ENCODE results near the gene SLC1A2. TPM values are rescaled to one million over a fixed set of nuclear protein-coding genes. Genes with fewer than 3 reads are reported as not detected.

SLC1A2 gene
- total and polyA plus RNA-seq, 2 experiments from 2014 or later = 0.70 to 2.8 TPM

- no peaks in the 10 kb centered on the region for H3K9me2 ChIP-seq (ENCODE audit: insufficient read depth)
- no peak for DNase-seq (ENCODE audit: low spot score)
- H3K4me3 Mint-ChIP-seq = no peak overlapping the region
- H3K4me3 ChIP-seq = no peak overlapping the region
- no peaks in the 10 kb centered on the region for H4K20me1 ChIP-seq (replicated peaks; ENCODE audit: insufficient read depth)
- H3F3A ChIP-seq (replicated peaks; ENCODE audit: low read depth) = no peaks in the 10 kb centered on the region
- H3K4me2 ChIP-seq = no peak overlapping the region
- peaks cover 1% of the 10 kb centered on the region for H3K27me3 Mint-ChIP-seq (ENCODE audit: insufficient read depth, low read depth, poor library complexity)
- H3K4me1 ChIP-seq (ENCODE audit: insufficient read depth) = no peaks in the 10 kb centered on the region
- no peak overlapping the region for H3K27ac Mint-ChIP-seq
- H3K27ac ChIP-seq (ENCODE audit: low read depth) = no peak overlapping the region
- TF ChIP-seq ZNF331 (CRISPR knock-in tag; IDR thresholded peaks at IDR 0.05; ENCODE audit: low read depth) (no peak), POLR2AphosphoS5 (IDR thresholded peaks at IDR 0.05; ENCODE audit: low read depth) (no peak), ZNF462 (CRISPR knock-in tag; IDR thresholded peaks at IDR 0.05) (no peak), STAT1 (IDR thresholded peaks at IDR 0.05; ENCODE audit: unreplicated experiment) (no peak), JUNB (IDR thresholded peaks at IDR 0.05; ENCODE audit: unreplicated experiment) (no peak), REST (IDR thresholded peaks at IDR 0.05; ENCODE audit: unreplicated experiment) (no peak), CREB1 (CRISPR knock-in tag; IDR thresholded peaks at IDR 0.05; ENCODE audit: low read depth) (no peak), CTCF (conservative IDR thresholded peaks at IDR 0.05; ENCODE audit: low read depth in 2 of 2) (no peak), EZH2phosphoT487 (IDR thresholded peaks at IDR 0.05; ENCODE audit: unreplicated experiment) (no peak), ZNF114 (CRISPR knock-in tag; IDR thresholded peaks at IDR 0.05) (no peak), ETS1 (IDR thresholded peaks at IDR 0.05) (no peak), NANOG (IDR thresholded peaks at IDR 0.05; ENCODE audit: borderline replicate concordance) (no peak)
- H3K36me3 ChIP-seq (ENCODE audit: insufficient read depth) = no peaks in the 10 kb centered on the region
- H3K27me3 ChIP-seq (ENCODE audit: insufficient read depth) = no peaks in the 10 kb centered on the region
- H3K9me3 Mint-ChIP-seq = no peaks in the 10 kb centered on the region
- no peak overlapping the region for H2AFZ ChIP-seq
- ATAC-seq = no peak
- H3K36me3 Mint-ChIP-seq (ENCODE audit: low read depth) = no peaks in the 10 kb centered on the region
- H3K79me2 ChIP-seq (replicated peaks; ENCODE audit: insufficient read depth) = no peaks in the 10 kb centered on the region
- H3K4me1 Mint-ChIP-seq = no peaks in the 10 kb centered on the region
Observed at GRCh38 chr11:35248558-35249323, 170.6 kb downstream of the SLC1A2 start.

Data from GM23338 (cell line).